ENCODE measurements around the gene GPLD1.

Gene GPLD1

DNA sequence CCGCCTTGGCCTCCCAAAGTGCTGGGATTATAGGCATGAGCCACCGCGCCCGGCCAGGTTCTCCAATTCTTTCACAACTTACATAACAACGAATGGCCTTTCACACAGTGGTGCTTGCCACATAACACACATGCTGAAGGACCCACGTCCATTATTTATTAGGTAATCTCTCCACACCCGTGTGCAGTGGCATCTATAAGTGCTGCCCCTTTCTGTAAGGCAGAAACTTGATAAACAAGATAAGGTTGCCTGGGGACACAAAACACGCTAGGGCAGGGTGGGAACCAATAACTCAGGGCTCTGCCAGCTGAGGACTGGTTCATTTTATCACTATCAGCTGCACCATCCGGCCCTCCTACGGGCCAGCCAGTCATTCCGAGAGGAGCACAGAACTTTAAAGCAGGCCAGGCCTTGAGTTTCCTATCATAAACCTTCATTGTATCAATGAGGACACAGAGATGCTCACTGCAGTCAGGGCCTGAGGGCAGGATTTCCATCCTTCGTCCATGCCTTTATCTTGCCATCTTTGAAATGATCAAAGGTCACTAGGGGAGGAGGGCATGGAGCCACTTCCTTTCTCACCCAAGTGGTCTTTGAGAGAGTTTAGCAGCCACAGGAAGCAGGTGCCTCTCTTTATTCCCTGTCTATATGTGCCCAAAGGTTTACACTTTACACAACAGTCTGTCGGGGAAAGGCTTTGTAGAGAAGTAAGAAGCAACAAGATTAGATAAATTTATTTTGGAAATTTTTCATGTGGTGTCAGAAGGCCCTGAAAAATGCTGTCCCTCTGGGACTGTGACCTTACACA is 37.6 kb downstream of the GPLD1 start:
- Histone ChIP-seq H3K27me3 (replicated peaks; ENCODE audit: insufficient read depth, low read length) (no peaks in the 10 kb centered on the region), H3K4me3 (ENCODE audit: low read length) (no peak overlapping the region), H2AFZ (ENCODE audit: low read length) (no peak overlapping the region), H3F3A (ENCODE audit: insufficient read depth, low read length) (no peaks in the 10 kb centered on the region), H3K36me3 (replicated peaks; ENCODE audit: insufficient read depth, low read length) (no peaks in the 10 kb centered on the region), H3K4me1 (ENCODE audit: low read length) (no peaks in the 10 kb centered on the region), H3K4me2 (ENCODE audit: low read depth, low read length) (no peak overlapping the region), H3K27ac (ENCODE audit: low read length) (no peak overlapping the region), H3K9me2 (replicated peaks; ENCODE audit: insufficient read depth, low read length) (no peaks in the 10 kb centered on the region), H4K20me1 (ENCODE audit: insufficient read depth, low read length) (no peaks in the 10 kb centered on the region), H3K9ac (ENCODE audit: low read length) (no peak overlapping the region), H3K79me2 (ENCODE audit: low read length) (no peaks in the 10 kb centered on the region), H3K9me3 (replicated peaks; ENCODE audit: insufficient read depth, low read length) (no peaks in the 10 kb centered on the region)
- DNase-seq = no peak
- TF ChIP-seq EZH2 (optimal IDR thresholded peaks at IDR 0.05; ENCODE audit: low read depth, low read length) (no peak), EZH2phosphoT487 (IDR thresholded peaks at IDR 0.05; ENCODE audit: low read length) (no peak)
- TF ChIP-seq, protein P1, sequence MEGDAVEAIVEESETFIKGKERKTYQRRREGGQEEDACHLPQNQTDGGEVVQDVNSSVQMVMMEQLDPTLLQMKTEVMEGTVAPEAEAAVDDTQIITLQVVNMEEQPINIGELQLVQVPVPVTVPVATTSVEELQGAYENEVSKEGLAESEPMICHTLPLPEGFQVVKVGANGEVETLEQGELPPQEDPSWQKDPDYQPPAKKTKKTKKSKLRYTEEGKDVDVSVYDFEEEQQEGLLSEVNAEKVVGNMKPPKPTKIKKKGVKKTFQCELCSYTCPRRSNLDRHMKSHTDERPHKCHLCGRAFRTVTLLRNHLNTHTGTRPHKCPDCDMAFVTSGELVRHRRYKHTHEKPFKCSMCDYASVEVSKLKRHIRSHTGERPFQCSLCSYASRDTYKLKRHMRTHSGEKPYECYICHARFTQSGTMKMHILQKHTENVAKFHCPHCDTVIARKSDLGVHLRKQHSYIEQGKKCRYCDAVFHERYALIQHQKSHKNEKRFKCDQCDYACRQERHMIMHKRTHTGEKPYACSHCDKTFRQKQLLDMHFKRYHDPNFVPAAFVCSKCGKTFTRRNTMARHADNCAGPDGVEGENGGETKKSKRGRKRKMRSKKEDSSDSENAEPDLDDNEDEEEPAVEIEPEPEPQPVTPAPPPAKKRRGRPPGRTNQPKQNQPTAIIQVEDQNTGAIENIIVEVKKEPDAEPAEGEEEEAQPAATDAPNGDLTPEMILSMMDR (IDR thresholded peaks at IDR 0.05; ENCODE audit: low read length) = no peak

DNA sequence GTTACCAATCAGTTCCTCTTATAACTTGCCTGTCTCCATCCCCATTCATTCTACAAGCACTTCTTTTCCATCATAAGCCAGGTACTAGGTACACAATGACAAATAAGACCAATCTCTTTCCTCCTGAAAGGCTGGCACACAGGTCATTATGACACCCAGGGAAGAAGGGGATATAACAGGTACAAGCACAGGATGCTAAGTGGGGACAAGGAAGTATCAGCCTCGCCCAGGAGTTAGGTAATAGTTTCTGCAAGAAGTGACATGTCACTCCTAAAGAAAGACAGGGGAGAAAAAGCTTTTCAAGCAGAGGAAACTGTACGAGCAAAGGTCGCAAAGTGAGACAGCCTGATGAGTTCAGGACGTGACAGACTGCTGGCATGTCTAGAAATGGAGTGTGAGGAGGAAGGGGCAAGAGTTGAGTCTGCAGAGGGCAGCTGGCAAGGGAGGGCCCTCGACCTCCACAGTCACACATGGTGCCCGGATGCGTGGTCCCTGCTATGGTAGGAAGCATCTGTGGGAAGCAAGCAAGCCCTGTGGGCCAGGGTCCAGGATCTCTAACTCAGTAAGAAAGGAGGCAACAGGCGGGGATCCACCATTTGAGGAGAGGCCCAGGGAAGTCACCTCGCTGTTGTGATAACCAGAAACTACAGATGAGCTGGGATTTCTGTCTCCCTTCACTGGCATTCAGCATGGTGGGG is 40.4 kb downstream of the GPLD1 start:
- no peak overlapping the region for H3K27ac ChIP-seq (ENCODE audit: low read length)
- H3K9me3 ChIP-seq (replicated peaks; ENCODE audit: insufficient read depth, low read length) = no peaks in the 10 kb centered on the region
- no peaks in the 10 kb centered on the region for H3K4me1 ChIP-seq (ENCODE audit: low read length)
- TF ChIP-seq, protein P1 (IDR thresholded peaks at IDR 0.05; ENCODE audit: low read length) = no peak
- TF ChIP-seq EZH2 (optimal IDR thresholded peaks at IDR 0.05; ENCODE audit: low read depth, low read length) = no peak
- TF ChIP-seq EZH2phosphoT487 (IDR thresholded peaks at IDR 0.05; ENCODE audit: low read length) = no peak
- H3K9me2 ChIP-seq (replicated peaks; ENCODE audit: insufficient read depth, low read length) = no peaks in the 10 kb centered on the region
- H3K36me3 ChIP-seq (replicated peaks; ENCODE audit: insufficient read depth, low read length) = no peaks in the 10 kb centered on the region
- H3K27me3 ChIP-seq (replicated peaks; ENCODE audit: insufficient read depth, low read length) = no peaks in the 10 kb centered on the region
- H3K9ac ChIP-seq (ENCODE audit: low read length) = no peak overlapping the region
- DNase-seq = no peak
- H3K79me2 ChIP-seq (ENCODE audit: low read length) = no peaks in the 10 kb centered on the region
- H2AFZ ChIP-seq (ENCODE audit: low read length) = no peak overlapping the region
- no peaks in the 10 kb centered on the region for H4K20me1 ChIP-seq (ENCODE audit: insufficient read depth, low read length)
- no peak overlapping the region for H3K4me2 ChIP-seq (ENCODE audit: low read depth, low read length)
- no peaks in the 10 kb centered on the region for H3F3A ChIP-seq (ENCODE audit: insufficient read depth, low read length)
- no peak overlapping the region for H3K4me3 ChIP-seq (ENCODE audit: low read length)

DNA sequence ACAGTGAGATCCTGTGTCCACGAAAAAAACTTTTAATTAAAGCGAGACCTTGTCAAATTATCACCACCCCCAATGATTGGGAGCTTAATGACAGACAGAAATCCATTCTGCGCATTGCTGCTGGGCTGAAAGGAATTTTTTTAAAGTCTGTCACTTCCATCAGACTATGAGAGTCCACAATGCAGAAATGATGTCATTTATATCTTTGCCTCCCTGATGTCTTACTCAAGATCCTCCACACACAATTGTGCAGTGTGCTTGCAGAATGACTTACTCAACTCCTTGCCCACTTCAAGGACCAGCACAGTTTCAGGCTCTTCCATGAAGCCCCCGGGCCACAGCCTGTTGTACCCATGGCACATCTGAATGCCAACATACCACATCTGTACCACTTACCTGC is 41.0 kb downstream of the GPLD1 start:
- Histone ChIP-seq H4K20me1 (ENCODE audit: insufficient read depth, low read length) (no peaks in the 10 kb centered on the region), H3K9ac (ENCODE audit: low read length) (no peak overlapping the region), H3F3A (ENCODE audit: insufficient read depth, low read length) (no peaks in the 10 kb centered on the region), H3K4me3 (ENCODE audit: low read length) (no peak overlapping the region), H3K36me3 (replicated peaks; ENCODE audit: insufficient read depth, low read length) (no peaks in the 10 kb centered on the region), H3K4me2 (ENCODE audit: low read depth, low read length) (no peak overlapping the region), H3K9me3 (replicated peaks; ENCODE audit: insufficient read depth, low read length) (no peaks in the 10 kb centered on the region), H3K79me2 (ENCODE audit: low read length) (no peaks in the 10 kb centered on the region), H3K27me3 (replicated peaks; ENCODE audit: insufficient read depth, low read length) (no peaks in the 10 kb centered on the region), H3K9me2 (replicated peaks; ENCODE audit: insufficient read depth, low read length) (no peaks in the 10 kb centered on the region), H3K27ac (ENCODE audit: low read length) (no peak overlapping the region), H2AFZ (ENCODE audit: low read length) (no peak overlapping the region), H3K4me1 (ENCODE audit: low read length) (no peaks in the 10 kb centered on the region)
- DNase-seq = no peak
- TF ChIP-seq, protein P1 (IDR thresholded peaks at IDR 0.05; ENCODE audit: low read length) = no peak
- TF ChIP-seq EZH2phosphoT487 (IDR thresholded peaks at IDR 0.05; ENCODE audit: low read length) (no peak), EZH2 (optimal IDR thresholded peaks at IDR 0.05; ENCODE audit: low read depth, low read length) (no peak)

Measured in MM.1S (cell line).